ENCODE results near the gene KRT8.
"Not testable (repeated sequence)": the region's sequence is repeated elsewhere in the genome, so short reads cannot be mapped to it uniquely, and the experiment has no call there.

The KRT8 gene

DNA sequence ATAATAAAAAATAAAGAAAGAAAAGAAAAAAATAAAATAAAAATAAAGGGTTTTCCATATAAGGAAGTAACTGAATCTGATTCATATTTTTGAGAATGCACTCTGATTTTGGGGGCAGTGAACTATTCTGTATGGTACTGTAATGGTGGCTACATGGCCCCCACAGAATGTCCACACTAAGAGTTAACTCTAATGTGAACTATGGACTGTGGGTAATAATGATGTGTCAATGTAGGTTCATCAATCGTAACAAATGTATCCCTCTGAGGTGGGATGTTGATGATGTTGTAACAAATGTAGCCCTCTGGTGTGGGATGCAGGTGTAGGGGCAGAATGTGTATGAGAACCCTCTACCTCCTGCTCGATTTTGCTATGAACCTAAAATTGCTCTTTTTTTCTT, 13.8 kb downstream of the KRT8 start:
- TF ChIP-seq, protein P1, sequence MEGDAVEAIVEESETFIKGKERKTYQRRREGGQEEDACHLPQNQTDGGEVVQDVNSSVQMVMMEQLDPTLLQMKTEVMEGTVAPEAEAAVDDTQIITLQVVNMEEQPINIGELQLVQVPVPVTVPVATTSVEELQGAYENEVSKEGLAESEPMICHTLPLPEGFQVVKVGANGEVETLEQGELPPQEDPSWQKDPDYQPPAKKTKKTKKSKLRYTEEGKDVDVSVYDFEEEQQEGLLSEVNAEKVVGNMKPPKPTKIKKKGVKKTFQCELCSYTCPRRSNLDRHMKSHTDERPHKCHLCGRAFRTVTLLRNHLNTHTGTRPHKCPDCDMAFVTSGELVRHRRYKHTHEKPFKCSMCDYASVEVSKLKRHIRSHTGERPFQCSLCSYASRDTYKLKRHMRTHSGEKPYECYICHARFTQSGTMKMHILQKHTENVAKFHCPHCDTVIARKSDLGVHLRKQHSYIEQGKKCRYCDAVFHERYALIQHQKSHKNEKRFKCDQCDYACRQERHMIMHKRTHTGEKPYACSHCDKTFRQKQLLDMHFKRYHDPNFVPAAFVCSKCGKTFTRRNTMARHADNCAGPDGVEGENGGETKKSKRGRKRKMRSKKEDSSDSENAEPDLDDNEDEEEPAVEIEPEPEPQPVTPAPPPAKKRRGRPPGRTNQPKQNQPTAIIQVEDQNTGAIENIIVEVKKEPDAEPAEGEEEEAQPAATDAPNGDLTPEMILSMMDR (IDR thresholded peaks at IDR 0.05; ENCODE audit: extremely low read depth, missing control alignments), result no peak

DNA sequence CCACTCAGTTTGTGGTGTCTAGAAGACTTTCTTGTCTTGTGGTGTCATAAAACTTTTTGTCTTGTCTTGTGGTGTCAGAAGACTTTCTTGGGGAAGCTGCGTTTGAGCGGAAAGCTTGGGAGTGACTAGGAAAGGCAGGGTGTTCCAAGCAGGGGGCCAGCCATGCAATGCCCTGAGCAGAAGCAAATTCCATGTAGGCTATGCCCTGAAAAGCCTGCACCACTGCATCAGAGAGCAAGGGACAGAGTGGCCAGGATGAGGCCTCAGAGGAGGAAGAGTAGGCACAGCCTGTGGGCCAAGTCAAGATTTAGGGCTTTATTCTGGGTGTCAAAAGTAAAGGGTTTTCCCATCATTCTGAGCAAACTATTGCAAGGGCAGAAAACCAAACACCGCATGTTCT, 14.5 kb downstream of the KRT8 start:
- TF ChIP-seq, protein P1 (IDR thresholded peaks at IDR 0.05; ENCODE audit: extremely low read depth, missing control alignments), result no peak
- DNase-seq (ENCODE audit: low spot score), result no peak

More for the DNA sequence above, 13.8 kb downstream of the KRT8 start:
- DNase-seq (ENCODE audit: low spot score), result no peak

DNA sequence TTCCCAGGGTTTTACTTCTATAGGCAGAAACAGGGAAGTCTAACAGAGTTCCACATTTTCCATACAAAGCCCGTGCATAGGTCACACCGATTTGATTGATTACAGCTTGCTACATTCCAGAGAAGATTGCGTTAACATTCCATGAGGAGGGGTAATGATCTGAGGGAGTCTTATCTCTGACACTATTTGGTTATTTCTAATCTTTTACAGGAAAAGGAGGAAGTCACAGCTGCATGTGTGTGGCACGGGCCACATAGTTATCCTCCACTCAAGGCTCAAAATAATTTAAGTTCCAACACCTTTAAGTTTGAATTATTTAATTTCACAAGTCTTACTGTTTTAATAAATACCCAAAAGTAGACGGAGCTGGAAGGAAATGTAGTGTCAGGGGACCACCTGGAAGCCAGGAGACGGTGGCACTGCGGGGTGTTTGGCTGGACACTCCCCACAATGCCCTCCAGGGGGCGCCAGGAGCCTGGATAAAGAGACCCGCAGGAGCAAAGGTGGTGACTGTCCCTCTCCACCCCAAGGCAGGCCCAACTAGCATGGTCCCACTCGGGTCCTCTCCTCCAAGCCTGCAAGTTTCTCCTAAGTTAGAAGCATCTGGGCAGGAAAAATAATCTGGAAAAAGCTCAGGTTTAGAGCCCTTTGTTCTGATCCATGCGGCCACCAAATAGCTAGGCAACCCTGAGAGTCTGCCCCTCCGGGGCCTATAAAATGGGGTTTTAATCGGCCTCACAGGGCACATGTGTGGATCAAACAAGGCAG, 20.2 kb downstream of the KRT8 start:
- TF ChIP-seq, protein P1 (IDR thresholded peaks at IDR 0.05; ENCODE audit: extremely low read depth, missing control alignments), result peak; percentile 59
- DNase-seq (ENCODE audit: low spot score), result peak; percentile 86

DNA sequence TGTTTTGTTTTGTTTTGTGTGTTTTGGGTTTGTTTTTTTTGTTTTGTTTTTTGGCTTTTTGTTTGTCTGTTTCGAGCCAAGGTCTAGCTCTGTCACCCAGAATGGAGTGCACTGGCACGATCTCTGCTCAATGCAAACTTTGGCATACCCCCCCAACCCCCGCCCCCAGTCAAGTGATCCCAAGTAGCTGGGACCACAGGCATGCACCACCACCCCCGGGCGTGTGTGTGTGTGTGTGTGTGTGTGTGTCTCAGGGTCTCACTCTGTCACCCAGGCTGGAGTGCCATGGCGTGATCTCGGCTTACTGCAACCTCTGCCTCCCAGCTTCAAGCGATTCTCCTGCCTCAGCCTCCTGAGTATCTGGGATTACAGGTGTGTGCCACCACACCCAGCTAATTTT, 24.4 kb downstream of the KRT8 start:
- DNase-seq (ENCODE audit: low spot score), result not testable (repeated sequence)

DNA sequence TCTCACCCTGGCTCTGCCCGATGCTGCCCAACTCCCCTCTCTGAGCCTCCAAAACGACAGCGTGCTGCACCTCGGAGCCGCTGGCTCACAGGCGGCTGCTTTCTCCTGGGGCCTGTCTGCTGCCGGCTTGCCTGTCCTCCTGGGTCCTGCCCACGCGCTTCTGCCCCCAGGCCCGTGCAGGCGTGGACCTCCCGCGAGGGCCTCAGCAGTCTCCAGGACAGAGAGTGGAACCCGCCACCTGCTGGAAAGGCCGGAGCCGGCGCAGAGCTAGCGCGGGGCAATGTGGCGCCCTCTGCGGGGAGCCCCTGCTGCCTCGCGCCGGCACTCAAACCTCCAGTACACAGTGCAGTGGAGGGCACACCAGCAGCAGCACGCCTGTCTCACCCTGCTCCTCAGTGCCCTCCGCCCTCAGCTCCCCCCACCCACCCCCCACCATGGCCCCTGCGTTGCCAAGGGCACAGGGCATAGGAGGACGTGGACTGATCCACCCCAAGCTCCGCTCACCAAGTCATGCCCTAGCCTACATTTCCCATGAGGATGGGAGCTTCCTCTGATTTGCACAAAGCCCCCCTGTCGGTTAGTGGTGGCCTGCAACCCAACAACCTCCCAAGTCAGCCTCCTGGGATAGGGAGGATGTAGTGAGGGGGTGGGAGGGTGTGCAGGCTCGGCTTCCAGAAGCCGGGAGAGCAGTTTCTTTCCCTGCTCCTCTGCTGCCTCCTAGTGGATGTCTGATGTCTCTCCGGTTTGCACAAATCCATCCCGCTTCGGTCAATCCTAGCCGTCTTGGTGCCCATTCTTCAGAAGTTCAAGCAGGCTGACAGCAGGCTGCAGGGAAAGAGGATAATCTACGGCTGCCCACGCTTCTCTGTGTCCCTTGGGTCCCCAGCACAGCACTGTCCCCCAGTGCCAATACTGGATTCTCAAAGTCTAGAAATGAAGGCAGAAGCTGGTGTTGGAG, 25.2 kb downstream of the KRT8 start:
- TF ChIP-seq, protein P1 (IDR thresholded peaks at IDR 0.05; ENCODE audit: extremely low read depth, missing control alignments), result peak; percentile 60
- DNase-seq (ENCODE audit: low spot score), result peak; percentile 73

DNA sequence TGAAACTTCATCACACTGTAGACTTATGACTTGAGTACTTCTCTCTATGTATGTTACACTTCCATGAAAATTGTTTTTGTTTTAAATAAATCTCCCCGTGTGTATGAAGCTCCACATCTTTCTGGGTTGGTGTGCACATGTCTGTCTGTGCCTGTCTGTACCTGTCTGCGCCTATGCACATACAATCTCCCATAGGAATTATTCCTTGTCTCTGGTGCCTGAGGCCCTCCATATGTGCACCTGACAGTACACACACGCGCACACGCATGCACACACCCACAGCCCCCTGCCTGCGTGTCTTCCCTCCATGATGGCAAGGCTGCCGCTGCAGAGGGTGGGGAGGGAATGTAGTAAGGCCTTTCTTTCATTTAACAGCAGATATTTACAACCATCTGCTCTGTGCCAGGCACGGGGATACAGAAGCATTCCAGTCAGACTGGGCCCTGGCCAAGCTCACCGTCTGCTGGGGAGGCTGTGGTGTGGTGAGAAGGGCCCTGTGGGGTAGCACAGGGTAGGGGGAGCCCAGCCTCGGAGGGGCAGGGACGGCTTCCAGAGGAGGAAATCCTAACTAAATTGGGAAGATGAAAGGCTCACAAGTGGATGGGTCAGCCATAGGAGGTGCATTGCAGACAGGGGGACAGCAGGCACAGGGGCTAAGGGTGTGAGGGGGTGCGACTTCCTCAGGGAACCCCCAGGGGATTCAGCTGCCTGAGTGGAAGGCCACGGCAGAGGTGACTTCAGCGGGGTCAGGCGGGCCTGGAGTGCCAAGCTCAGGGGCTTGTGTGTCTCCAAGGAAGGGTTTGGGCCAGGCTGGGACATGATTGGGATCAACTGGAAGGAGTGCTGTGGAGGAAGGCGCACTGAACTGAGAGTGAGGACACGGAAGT, 26.1 kb downstream of the KRT8 start:
- TF ChIP-seq, protein P1 (IDR thresholded peaks at IDR 0.05; ENCODE audit: extremely low read depth, missing control alignments), result no peak
- DNase-seq (ENCODE audit: low spot score), result no peak

DNA sequence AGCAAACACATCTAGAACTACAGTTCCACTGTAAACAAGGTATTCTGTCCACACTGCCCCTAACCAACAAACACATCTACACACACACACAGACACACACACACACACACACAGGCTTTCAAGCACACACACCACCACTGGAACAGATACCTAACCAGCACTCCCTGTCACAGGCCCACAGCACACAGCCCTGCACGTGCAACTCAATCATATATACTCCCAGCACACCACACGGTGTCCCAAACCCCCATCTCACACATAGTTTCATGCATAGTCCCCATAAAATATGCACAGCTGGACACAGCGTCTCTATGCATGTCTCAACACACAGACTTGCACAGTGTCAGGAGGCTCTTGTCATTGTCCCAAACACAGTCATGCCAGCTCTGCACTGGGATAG, 27.6 kb downstream of the KRT8 start:
- TF ChIP-seq, protein P1 (IDR thresholded peaks at IDR 0.05; ENCODE audit: extremely low read depth, missing control alignments), result no peak

More for the DNA sequence above, 27.6 kb downstream of the KRT8 start:
- DNase-seq (ENCODE audit: low spot score), result no peak

All from GM20000 (cell line).